Endothelial cell of umbilical vein (primary cell): Measurements from ENCODE around the gene EEF1AKMT4. TPM values are rescaled to one million over a fixed set of nuclear protein-coding genes. Genes with fewer than 3 reads are reported as not detected.

ENCODE experiments used
- BruUV-seq: library from RNA; stranded (reverse); fragments of 400-500 nt; replicated peaks from 2 replicates; lab custom pipeline; 2021; lab: Mats Ljungman, UMichigan
- CTCF ChIA-PET: fragments of 300-600, 350-600 bp; sonication (Branson Sonifier 250); formaldehyde crosslinking; loops from one replicate; lab custom pipeline; 2021; ENCODE audit warnings: antibody characterized with exemption, inconsistent platforms; lab: Charles Lee
- POLR2A ChIA-PET: fragments of 300-600, 350-600 bp; sonication (Branson Sonifier 250); formaldehyde crosslinking; loops from one replicate; lab custom pipeline; 2021; ENCODE audit warnings: antibody characterized with exemption, inconsistent platforms; lab: Charles Lee
- DNase-seq: peaks from one replicate; pipeline ENCODE4 v3.0.0-alpha.2; 2011; ENCODE audit warnings: low read depth, low spot score
- FAIRE-seq: peaks from 2 replicates; lab custom pipeline; 2011; peaks lifted over from hg19 to GRCh38; lab: Jason Lieb, UNC
- H2AFZ ChIP-seq: 2 replicates; pipeline ENCODE4 v1.6.0; 2012; ENCODE audit warnings: low read depth, low read length, control low read depth, inconsistent platforms
- H3K27ac ChIP-seq: 2 replicates; pipeline ENCODE4 v1.5.1; 2011; ENCODE audit warnings: low read depth, mild to moderate bottlenecking, control low read depth, low read length, moderate library complexity; ENCODE audit not compliant: insufficient read depth
- H3K27me3 ChIP-seq, 2 experiments: 2 replicates each; pipeline versions ENCODE4 v1.6.0 to v1.6.1; 2011; ENCODE audit warnings: low read length in 2 of 2, mixed read lengths in 1 of 2; ENCODE audit not compliant: control insufficient read depth in 2 of 2, insufficient read depth in 2 of 2
- H3K36me3 ChIP-seq, 2 experiments: 2 replicates in 1 of 2; 3 replicates in 1 of 2; pipeline ENCODE4 v1.5.1; 2011; ENCODE audit warnings: low read length in 2 of 2, mild to moderate bottlenecking in 1 of 2, moderate library complexity in 1 of 2; ENCODE audit not compliant: control insufficient read depth in 2 of 2, insufficient read depth in 2 of 2; ENCODE audit errors: extremely low read depth in 1 of 2
- H3K4me1 ChIP-seq: 3 replicates; pipeline ENCODE4 v1.5.1; 2011; ENCODE audit warnings: mild to moderate bottlenecking, low read length; ENCODE audit not compliant: control insufficient read depth, insufficient read depth; ENCODE audit errors: extremely low read depth
- H3K4me2 ChIP-seq: 2 replicates; pipeline ENCODE4 v1.6.1; 2011; ENCODE audit warnings: low read length, control low read depth, mixed read lengths; ENCODE audit not compliant: insufficient read depth
- H3K4me3 ChIP-seq, 3 experiments: fragments of 200-600 bp in 1 of 3; sonication (generic), shearing (Covaris generic) in 1 of 3; replicated peaks in 1 of 3; 2 replicates each; pipeline ENCODE4 v1.5.1; 2011 to 2016; ENCODE audit warnings: control low read depth in 3 of 3, low read length in 3 of 3, mild to moderate bottlenecking in 2 of 3, inconsistent platforms in 1 of 3, low read depth in 1 of 3, moderate library complexity in 1 of 3; ENCODE audit not compliant: insufficient read depth in 1 of 3
- H3K79me2 ChIP-seq: 2 replicates; pipeline ENCODE4 v1.6.0; 2012; ENCODE audit warnings: low read length, inconsistent platforms; ENCODE audit not compliant: control insufficient read depth, insufficient read depth
- H3K9ac ChIP-seq: replicated peaks from 2 replicates; pipeline ENCODE3; 2011; ENCODE audit warnings: low read length, control low read depth; ENCODE audit not compliant: insufficient read depth; ENCODE audit errors: extremely low read depth
- H3K9me1 ChIP-seq: replicated peaks from 3 replicates; pipeline ENCODE4 v1.6.0; 2011; ENCODE audit warnings: mild to moderate bottlenecking, low read length; ENCODE audit not compliant: control insufficient read depth, insufficient read depth; ENCODE audit errors: extremely low read depth
- H3K9me3 ChIP-seq: replicated peaks from 2 replicates; pipeline ENCODE4 v1.5.1; 2012; ENCODE audit warnings: low read length, inconsistent platforms; ENCODE audit not compliant: control insufficient read depth, insufficient read depth
- H4K20me1 ChIP-seq: replicated peaks from 2 replicates; pipeline ENCODE3; 2011; ENCODE audit warnings: mild to moderate bottlenecking, low read length; ENCODE audit not compliant: control insufficient read depth, insufficient read depth; ENCODE audit errors: extremely low read depth
- CTCF ChIP-seq, 2 donors: IDR thresholded peaks; 1 replicate in 1 of 2; 2 replicates in 1 of 2; pipeline ENCODE4 v1.5.1; 2011; ENCODE audit warnings: low read length in 2 of 2, mild to moderate bottlenecking in 2 of 2, moderate library complexity in 2 of 2, control low read depth in 1 of 2, inconsistent platforms in 1 of 2, low read depth in 1 of 2; ENCODE audit not compliant: insufficient read depth in 1 of 2; ENCODE audit errors: extremely low read depth in 1 of 2
- EZH2 ChIP-seq: IDR thresholded peaks from 2 replicates; pipeline ENCODE4 v1.6.1; 2012; ENCODE audit warnings: borderline replicate concordance, low read depth, mild to moderate bottlenecking, moderate library complexity, low read length, inconsistent platforms; ENCODE audit not compliant: severe bottlenecking
- FOS ChIP-seq: IDR thresholded peaks from 2 replicates; pipeline ENCODE4 v1.6.1; 2011; ENCODE audit warnings: mild to moderate bottlenecking, low read length, moderate library complexity, borderline replicate concordance; ENCODE audit not compliant: insufficient read depth
- GATA2 ChIP-seq: IDR thresholded peaks from 2 replicates; pipeline ENCODE4 v1.7.0; 2011; ENCODE audit warnings: low read depth, mild to moderate bottlenecking, moderate library complexity, mixed read lengths, low read length; ENCODE audit not compliant: insufficient read length, insufficient read depth
- JUN ChIP-seq: IDR thresholded peaks from 2 replicates; pipeline ENCODE4 v1.6.1; 2011; ENCODE audit warnings: borderline replicate concordance, low read depth; ENCODE audit not compliant: insufficient read length, insufficient read depth
- MYC ChIP-seq: IDR thresholded peaks from one replicate; pipeline ENCODE4 v1.6.1; 2011; ENCODE audit warnings: mild to moderate bottlenecking, low read depth, low read length
- POLR2A ChIP-seq: IDR thresholded peaks from 2 replicates; pipeline ENCODE4 v1.6.1; 2012; ENCODE audit warnings: low read depth, mild to moderate bottlenecking, control low read depth, low read length
- POLR2AphosphoS5 ChIP-seq: IDR thresholded peaks from 2 replicates; pipeline ENCODE4 v1.6.1; 2012; ENCODE audit warnings: low read depth, mild to moderate bottlenecking, control low read depth, low read length, moderate library complexity; ENCODE audit not compliant: insufficient read depth
- dilution Hi-C: fragments of 300-500 bp; cut with MboI; formaldehyde crosslinking; loops from one replicate; pipeline ENCODE4 v1.15.0; 2019; ENCODE audit warnings: low sequenced_read_pairs; ENCODE audit not compliant: extremely low pct_ligation_motif_present
- intact Hi-C: fragments of 100-400 bp; cut with micrococcal nuclease; formaldehyde crosslinking; loops from one replicate; pipeline ENCODE4 v1.10.0; 2022
- polyA plus RNA-seq, 4 experiments: library from polyadenylated mRNA; depleted of rRNA in 3 of 4; stranded (reverse) in 3 of 4; unstranded in 1 of 4; fragments of >200 nt; gene quantifications; 2 replicates each; pipeline versions ENCODE4 v1.2.1 to v1.2.3, GENCODE V29; 2011 to 2012; ENCODE audit warnings: missing spikeins in 1 of 4
- total RNA-seq: library from RNA; stranded (reverse); gene quantifications from 2 replicates; pipeline ENCODE4 v1.2.3, GENCODE V29; 2021
- TF ChIP-seq, protein P1 (sequence below): IDR thresholded peaks from 2 replicates; pipeline ENCODE4 v1.6.1; 2011; ENCODE audit not compliant: insufficient read depth, insufficient read length

Gene EEF1AKMT4
- total and polyA plus RNA-seq, 2 donors (not counting 3 experiments of a cell fraction or from before 2014, with no cell fraction given), result 3.4 to 8.0 TPM

GRCh38 chr3:184272269-184272668 lies 22.8 kb downstream of the EEF1AKMT4 start:
- Histone ChIP-seq H3K79me2 (no peaks in the 10 kb centered on the region), H3K27me3 (peaks cover 22 to 25% of the 10 kb centered on the region in 2 experiments), H3K4me3 (no peak overlapping the region), H3K9ac (no peak overlapping the region), H4K20me1 (no peaks in the 10 kb centered on the region), H3K4me2 (no peak overlapping the region), H3K9me1 (no peaks in the 10 kb centered on the region), H3K36me3 (no peaks in the 10 kb centered on the region), H3K27ac (no peak overlapping the region), H2AFZ (no peak overlapping the region), H3K4me1 (no peaks in the 10 kb centered on the region), H3K9me3 (no peaks in the 10 kb centered on the region)
- FAIRE-seq, result no peak
- DNase-seq, result no peak
- BruUV-seq, result no TSS peak
- TF ChIP-seq POLR2AphosphoS5 (no peak), POLR2A (no peak), CTCF (IDR thresholded peaks at IDR 0.05; ENCODE audit: extremely low read depth in 1 of 2, insufficient read depth in 1 of 2, low read depth in 1 of 2, low read length in 2 of 2) (no peak), EZH2 (no peak), GATA2 (no peak), MYC (no peak), JUN (no peak), FOS (no peak)
- TF ChIP-seq, protein P1, sequence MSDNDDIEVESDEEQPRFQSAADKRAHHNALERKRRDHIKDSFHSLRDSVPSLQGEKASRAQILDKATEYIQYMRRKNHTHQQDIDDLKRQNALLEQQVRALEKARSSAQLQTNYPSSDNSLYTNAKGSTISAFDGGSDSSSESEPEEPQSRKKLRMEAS, result no peak
- dilution Hi-C loops (no loop called here), intact Hi-C loops (no loop called here)
- POLR2A ChIA-PET, result interaction anchor here (0.5 kb wide), 1 partner anchor 388 kb away, joined by 3 read pairs; no protein-coding TSS in a partner anchor
- CTCF ChIA-PET, result interaction anchor here (1.6 kb wide), 1 partner anchor 45 kb away, joined by 6 read pairs; no protein-coding TSS in a partner anchor
